HEK293 (cell line): ENCODE measurements around the gene NDUFB10.
A peak's percentile ranks its signal among the peaks of the same experiment; 100 is the strongest.

Experiments used
- CTCF ChIA-PET: fragments of 350-600 bp; formaldehyde crosslinking; extraction: SDS; loops from one replicate; lab custom pipeline; 2021; ENCODE audit warnings: antibody characterized with exemption; lab: Yijun Ruan, JAX
- POLR2A ChIA-PET: fragments of 300-600 bp; formaldehyde crosslinking; extraction: SDS; loops from one replicate; lab custom pipeline; 2020; ENCODE audit warnings: antibody characterized with exemption, inconsistent platforms; lab: Yijun Ruan, JAX
- H3K27ac ChIP-seq: fragments of 200-500 bp; sonication (Bioruptor generic); 2 replicates; pipeline ENCODE4 v1.5.1; 2014; ENCODE audit warnings: low read depth, low read length, control low read depth, inconsistent platforms; ENCODE audit errors: extremely low read depth
- H3K36me3 ChIP-seq, 2 experiments: fragments of 200-500 bp in 1 of 2; sonication (Bioruptor generic) in 1 of 2; 1 replicate in 1 of 2; 2 replicates in 1 of 2; pipeline ENCODE4 v1.5.1; 2014 to 2017; ENCODE audit warnings: inconsistent platforms in 2 of 2, low read length in 2 of 2; ENCODE audit not compliant: control insufficient read depth in 2 of 2, insufficient read depth in 1 of 2
- H3K4me1 ChIP-seq: fragments of 200-500 bp; sonication (Bioruptor generic); 2 replicates; pipeline ENCODE4 v1.5.1; 2014; ENCODE audit warnings: mild to moderate bottlenecking, low read length, inconsistent platforms; ENCODE audit not compliant: control insufficient read depth, insufficient read depth
- H3K4me3 ChIP-seq: 2 replicates; pipeline ENCODE4 v1.5.1; 2011; ENCODE audit warnings: low read depth, mild to moderate bottlenecking, control low read depth, low read length, moderate library complexity
- H3K9me3 ChIP-seq: fragments of 200-500 bp; sonication (Bioruptor generic); 2 replicates; pipeline ENCODE4 v1.5.1; 2014; ENCODE audit warnings: low read depth, low read length, inconsistent platforms; ENCODE audit not compliant: control insufficient read depth, insufficient read depth
- BCL11B ChIP-seq: fragments of 450-650 bp; formaldehyde crosslinking; IDR thresholded peaks from 2 replicates; pipeline ENCODE4 v1.5.1; 2016; ENCODE audit warnings: low read depth, missing biosample characterization, missing genetic modification characterization
- GLIS1 ChIP-seq: fragments of 450-650 bp; formaldehyde crosslinking; IDR thresholded peaks from 2 replicates; pipeline ENCODE4 v1.5.1; 2016; ENCODE audit warnings: missing biosample characterization, missing genetic modification characterization
- HIC1 ChIP-seq: fragments of 450-650 bp; formaldehyde crosslinking; IDR thresholded peaks from 2 replicates; pipeline ENCODE4 v1.5.1; 2016; ENCODE audit warnings: missing biosample characterization, missing genetic modification characterization
- IKZF3 ChIP-seq: fragments of 450-650 bp; IDR thresholded peaks from 2 replicates; pipeline ENCODE4 v1.5.0; 2018; ENCODE audit warnings: missing biosample characterization, mild to moderate bottlenecking, missing genetic modification characterization, moderate library complexity
- INSM2 ChIP-seq: fragments of 450-650 bp; formaldehyde crosslinking; IDR thresholded peaks from 2 replicates; pipeline ENCODE4 v1.5.1; 2016; ENCODE audit warnings: missing biosample characterization, missing genetic modification characterization
- KLF1 ChIP-seq: fragments of 450-650 bp; formaldehyde crosslinking; IDR thresholded peaks from 2 replicates; pipeline ENCODE4 v1.5.1; 2016; ENCODE audit warnings: missing biosample characterization, missing genetic modification characterization
- KLF8 ChIP-seq: fragments of 450-650 bp; formaldehyde crosslinking; IDR thresholded peaks from 2 replicates; pipeline ENCODE4 v1.5.1; 2016; ENCODE audit warnings: missing biosample characterization, missing genetic modification characterization
- SP7 ChIP-seq: fragments of 450-650 bp; formaldehyde crosslinking; IDR thresholded peaks from 2 replicates; pipeline ENCODE4 v1.5.1; 2016; ENCODE audit warnings: missing biosample characterization, missing genetic modification characterization
- ZNF112 ChIP-seq: fragments of 450-650 bp; formaldehyde crosslinking; IDR thresholded peaks from 2 replicates; pipeline ENCODE4 v1.5.0; 2017; ENCODE audit warnings: missing biosample characterization, missing genetic modification characterization
- ZNF169 ChIP-seq: fragments of 450-650 bp; formaldehyde crosslinking; IDR thresholded peaks from 2 replicates; pipeline ENCODE4 v1.5.1; 2016; ENCODE audit warnings: missing biosample characterization, missing genetic modification characterization
- ZNF202 ChIP-seq: fragments of 450-650 bp; formaldehyde crosslinking; IDR thresholded peaks from 2 replicates; pipeline ENCODE4 v1.5.1; 2016; ENCODE audit warnings: missing biosample characterization, missing genetic modification characterization, borderline replicate concordance
- ZNF23 ChIP-seq: fragments of 450-650 bp; formaldehyde crosslinking; IDR thresholded peaks from 2 replicates; pipeline ENCODE4 v1.5.1; 2016; ENCODE audit warnings: missing biosample characterization, missing genetic modification characterization, borderline replicate concordance
- ZNF280C ChIP-seq: fragments of 450-650 bp; formaldehyde crosslinking; IDR thresholded peaks from 2 replicates; pipeline ENCODE4 v1.5.1; 2016; ENCODE audit warnings: missing biosample characterization, missing genetic modification characterization
- ZNF518A ChIP-seq: fragments of 450-650 bp; formaldehyde crosslinking; conservative IDR thresholded peaks from 2 replicates; pipeline ENCODE4 v1.5.1; 2016; ENCODE audit warnings: low read depth, missing biosample characterization, missing genetic modification characterization
- ZNF558 ChIP-seq: fragments of 450-650 bp; formaldehyde crosslinking; IDR thresholded peaks from 2 replicates; pipeline ENCODE4 v1.5.1; 2016; ENCODE audit warnings: missing biosample characterization, missing genetic modification characterization
- ZNF626 ChIP-seq: fragments of 450-650 bp; sonication (Bioruptor Pico); formaldehyde crosslinking; IDR thresholded peaks from 2 replicates; pipeline ENCODE4 v1.5.1; 2018; ENCODE audit warnings: missing biosample characterization, missing genetic modification characterization, inconsistent platforms
- ZNF664 ChIP-seq: fragments of 450-650 bp; formaldehyde crosslinking; IDR thresholded peaks from 2 replicates; pipeline ENCODE4 v1.5.1; 2016; ENCODE audit warnings: missing biosample characterization, missing genetic modification characterization
- ZNF768 ChIP-seq: fragments of 450-650 bp; formaldehyde crosslinking; IDR thresholded peaks from 2 replicates; pipeline ENCODE4 v1.5.1; 2018; ENCODE audit warnings: missing biosample characterization, mild to moderate bottlenecking, missing genetic modification characterization

Gene NDUFB10

GRCh38 chr16:1991588-1991947, 32.2 kb downstream of the NDUFB10 start:
- H3K4me1 ChIP-seq = peaks cover 3% of the 10 kb centered on the region
- peaks cover 0 to 7% of the 10 kb centered on the region in 2 experiments; a peak in 2 of 3 replicates for H3K36me3 ChIP-seq
- no peak overlapping the region for H3K4me3 ChIP-seq
- H3K27ac ChIP-seq = no peak overlapping the region
- H3K9me3 ChIP-seq = no peaks in the 10 kb centered on the region
- ChIA-PET CTCF (interaction anchor here (1.6 kb wide), 1 partner anchor 12 kb away, joined by 8 read pairs; no protein-coding TSS in a partner anchor), POLR2A (interaction anchor here (0.5 to 1.7 kb wide), 6 partner anchors 9 to 895 kb away, joined by 3 to 7 read pairs (median 6); partner anchors contain the start of genes RPS2 and TRAF7)
- no peak for TF ChIP-seq GLIS1 (tag by site-specific recombination)
- TF ChIP-seq ZNF664 (tag by site-specific recombination) = peak; percentile 93
- TF ChIP-seq, all 188 proteins: peak for 1

- CTCF ChIA-PET = interaction anchor here (3.8 kb wide), 1 partner anchor 11 kb away, joined by 39 read pairs; no protein-coding TSS in a partner anchor
- peaks cover 3% of the 10 kb centered on the region for H3K4me1 ChIP-seq
- no peak overlapping the region for H3K27ac ChIP-seq
- H3K36me3 ChIP-seq = peaks cover 0 to 7% of the 10 kb centered on the region in 2 experiments; a peak in 2 of 3 replicates
- no peak overlapping the region for H3K4me3 ChIP-seq
- TF ChIP-seq KLF8 (tag by site-specific recombination) (0 out of 2 replicates have a peak, but pooled peaks have one; percentile 20), IKZF3 (no peak), KLF1 (peak; percentile 61), ZNF202 (no peak)
- POLR2A ChIA-PET = interaction anchor here (0.5 to 1.3 kb wide), 4 partner anchors 8 to 895 kb away, joined by 4 to 7 read pairs (median 6); partner anchors contain the start of genes RPS2 and TRAF7
- H3K9me3 ChIP-seq = no peaks in the 10 kb centered on the region
Observed at GRCh38 chr16:1991948-1992703, 32.8 kb downstream of the NDUFB10 start.

- Histone ChIP-seq H3K4me3 (no peak overlapping the region), H3K27ac (no peak overlapping the region), H3K36me3 (peaks cover 0 to 12% of the 10 kb centered on the region in 2 experiments; a peak in 2 of 3 replicates), H3K9me3 (no peaks in the 10 kb centered on the region), H3K4me1 (peaks cover 3% of the 10 kb centered on the region)
- peak; percentile 71; the same call in 1 of the 2 replicates for TF ChIP-seq HIC1 (tag by site-specific recombination)
- no peak for TF ChIP-seq ZNF768 (tag by site-specific recombination)
- no peak for TF ChIP-seq ZNF518A (tag by site-specific recombination)
- no peak for TF ChIP-seq ZNF280C
- no peak for TF ChIP-seq ZNF626 (tag by site-specific recombination)
- no peak for TF ChIP-seq ZNF23 (tag by site-specific recombination)
- no peak for TF ChIP-seq ZNF112
- TF ChIP-seq INSM2 (tag by site-specific recombination) = no peak
- TF ChIP-seq BCL11B (tag by site-specific recombination) = peak; percentile 56; the same call in 1 of the 2 replicates
- no peak for TF ChIP-seq ZNF169 (tag by site-specific recombination)
- TF ChIP-seq ZNF558 (tag by site-specific recombination) = no peak
- TF ChIP-seq SP7 (tag by site-specific recombination) = no peak
- CTCF ChIA-PET = interaction anchor here (3.8 kb wide), 1 partner anchor 10 kb away, joined by 39 read pairs; no protein-coding TSS in a partner anchor
- POLR2A ChIA-PET = interaction anchor here (0.9 to 1.5 kb wide), 3 partner anchors 28 to 163 kb away, joined by 5 to 7 read pairs (median 5); partner anchors contain the start of genes RPS2 and TRAF7
Observed at GRCh38 chr16:1992704-1993317, 33.5 kb downstream of the NDUFB10 start.
